ENCODE measurements around the gene CLPSL2. TPM values are rescaled to one million over a fixed set of nuclear protein-coding genes. Genes with fewer than 3 reads are reported as not detected.

The CLPSL2 gene
- total RNA-seq, 1 donor from 2014 or later, result not detected

DNA sequence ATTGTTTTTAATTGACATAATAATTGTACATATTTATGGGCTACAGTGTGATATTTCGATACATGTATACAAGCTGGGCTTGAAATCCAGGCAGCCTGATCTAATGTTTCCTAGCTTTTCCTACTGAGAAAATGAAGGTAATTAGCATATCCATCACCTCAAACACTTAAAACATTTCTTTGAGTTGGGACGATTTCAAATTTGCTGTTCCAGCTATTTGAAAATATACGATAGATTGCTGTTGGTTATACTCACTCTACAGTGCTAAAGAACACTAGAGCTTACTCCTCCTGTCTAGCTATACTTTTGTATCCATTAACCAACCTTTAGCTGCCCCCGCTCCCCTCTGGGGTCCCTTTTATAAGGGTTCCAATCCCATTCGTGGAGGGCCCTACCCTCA, 33.4 kb downstream of the CLPSL2 start:
- ATAC-seq, result no peak
- intact Hi-C loops (cut with DNase I), result no loop called here
- no peak for DNase-seq (ENCODE audit: low spot score)

DNA sequence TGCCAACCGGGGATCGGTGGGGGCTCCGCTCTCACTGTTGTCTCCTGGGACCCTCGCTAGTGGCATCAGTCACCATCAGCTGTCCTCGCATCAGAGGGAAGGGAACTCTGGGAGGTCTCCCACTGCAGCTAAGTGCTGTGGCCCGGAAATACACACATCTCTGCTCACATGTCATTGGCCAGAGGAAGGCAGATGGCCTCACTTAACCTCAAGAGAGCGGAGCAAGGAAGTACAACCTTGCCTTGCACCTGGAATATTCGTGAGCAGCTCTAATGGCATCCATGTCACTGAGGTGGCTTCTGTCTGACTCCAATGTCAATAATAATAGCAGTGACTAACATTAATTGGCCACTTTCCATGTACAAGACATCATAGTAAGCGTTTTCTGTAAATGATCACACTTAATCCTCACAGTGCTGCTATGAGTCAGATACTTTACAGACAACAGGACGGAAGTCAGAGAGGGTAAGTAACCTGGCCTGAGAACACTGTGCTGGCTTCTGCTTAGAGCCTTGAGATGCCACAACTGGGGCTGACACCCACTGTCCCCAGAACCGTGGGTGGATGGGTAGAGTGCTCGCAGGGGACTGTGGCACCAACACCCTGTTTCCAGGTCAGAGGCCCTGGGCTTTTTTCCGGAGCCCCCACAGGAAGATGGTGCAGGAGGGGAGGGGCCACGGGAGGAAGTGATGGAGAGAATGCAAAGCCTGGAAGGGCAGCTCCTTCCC, 34.7 kb downstream of the CLPSL2 start:
- ATAC-seq, result no peak
- intact Hi-C loops (cut with DNase I), result no loop called here
- no peak for DNase-seq (ENCODE audit: low spot score)

DNA sequence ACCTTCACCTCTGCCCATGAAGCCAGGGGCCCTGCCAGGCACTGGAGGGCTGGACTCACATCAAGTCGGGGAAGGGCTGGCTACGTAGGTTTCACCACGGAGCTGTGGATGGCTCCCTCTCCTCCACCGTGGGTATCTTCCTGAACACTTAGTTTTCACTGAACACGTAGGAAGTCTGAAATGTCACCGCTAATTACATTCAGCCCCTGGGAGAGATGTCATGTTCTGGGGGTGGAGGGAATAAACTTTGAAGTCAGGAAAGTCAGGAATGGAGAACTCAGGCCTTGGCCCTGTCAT, 35.2 kb downstream of the CLPSL2 start:
- DNase-seq (ENCODE audit: low spot score), result no peak
- no peak for ATAC-seq
- intact Hi-C loops (cut with DNase I), result no loop called here

DNA sequence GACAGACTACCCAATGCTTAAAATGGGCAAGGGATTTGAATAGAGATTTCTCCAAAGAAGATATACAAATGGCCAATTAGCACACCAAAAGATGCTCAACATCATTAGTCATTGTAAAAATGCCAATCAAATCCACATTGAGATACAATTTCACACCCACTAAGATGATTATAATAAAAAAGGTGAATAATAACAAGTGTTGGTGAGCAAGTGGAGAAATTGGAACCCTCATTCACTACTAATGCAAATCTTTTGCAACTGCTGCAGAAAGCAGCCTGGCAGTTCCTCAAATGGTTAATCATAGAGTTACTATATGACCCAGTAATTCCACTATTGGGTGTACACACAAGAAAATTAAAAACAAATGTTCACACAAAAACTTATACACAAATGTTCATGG, 41.1 kb downstream of the CLPSL2 start:
- intact Hi-C loops (cut with DNase I), result no loop called here
- ATAC-seq (no peak), DNase-seq (ENCODE audit: low spot score) (no peak)

DNA sequence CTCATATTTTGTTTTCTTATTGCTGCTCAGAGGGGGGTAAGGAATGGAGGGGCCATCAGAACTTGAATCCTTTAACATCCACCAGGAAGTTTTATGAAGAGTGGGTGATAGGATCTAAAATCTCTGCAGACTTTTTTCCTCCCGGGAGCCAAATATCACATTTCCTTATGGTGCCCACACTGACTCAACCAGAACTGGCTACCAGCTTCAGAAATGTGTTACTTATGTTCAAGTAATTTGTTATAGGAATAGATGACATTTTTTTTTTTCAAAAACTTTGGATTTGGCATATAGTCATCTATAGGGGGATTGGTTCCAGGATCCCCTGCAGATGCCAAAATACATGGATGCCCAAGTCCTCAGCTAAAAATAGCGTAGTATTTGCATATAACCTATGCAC, 47.2 kb downstream of the CLPSL2 start:
- ATAC-seq, result no peak
- no peak for DNase-seq (ENCODE audit: low spot score)
- intact Hi-C loops (cut with DNase I), result no loop called here

DNA sequence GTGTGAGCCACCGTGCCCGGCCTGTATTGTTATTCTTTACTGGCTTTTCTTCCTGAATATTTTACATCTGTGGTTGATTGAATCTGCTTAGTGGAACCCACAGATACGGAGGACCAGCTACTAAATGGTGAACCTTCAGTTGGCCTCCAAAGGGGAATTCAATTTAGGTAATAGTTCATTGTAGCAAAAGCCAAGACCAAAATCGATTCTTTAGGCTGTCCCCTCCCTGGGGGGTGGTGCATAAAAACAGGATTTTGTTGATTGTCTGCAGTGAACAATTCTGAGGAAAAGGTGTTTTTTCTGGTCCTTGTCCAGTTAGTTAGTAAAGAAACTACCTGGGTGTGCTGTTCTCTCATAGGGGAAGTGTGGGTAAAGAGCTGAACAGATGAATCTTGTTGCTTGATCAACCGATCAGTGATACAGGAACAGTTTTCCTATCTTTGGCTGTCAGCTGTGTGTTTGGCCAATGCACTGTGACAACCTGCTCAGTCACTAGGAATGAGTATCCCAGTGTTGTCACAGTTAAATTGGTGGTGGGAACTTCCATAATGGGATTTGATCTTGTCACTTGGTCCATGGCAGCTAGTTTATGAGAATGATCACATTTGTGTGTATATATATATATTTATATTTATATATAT, 48.3 kb downstream of the CLPSL2 start:
- no peak for DNase-seq (ENCODE audit: low spot score)
- ATAC-seq, result no peak
- intact Hi-C loops (cut with DNase I), result no loop called here

Other genes starting within 250 kb of the CLPSL2 start
- gene FKBP5, start 87.7 kb upstream of the CLPSL2 start, total RNA-seq, result 23.6 TPM
- gene ARMC12, start 39.6 kb upstream of the CLPSL2 start, total RNA-seq, result 0.80 TPM
- gene CLPSL1, start 4.4 kb downstream of the CLPSL2 start, total RNA-seq, result not detected
- gene CLPS, start 20.7 kb downstream of the CLPSL2 start, total RNA-seq, result 3.8 TPM
- not detected for gene LHFPL5, start 28.8 kb downstream of the CLPSL2 start, total RNA-seq
- 33.2 TPM for gene SRPK1, start 144.5 kb downstream of the CLPSL2 start, total RNA-seq
- 1.5 TPM for gene SLC26A8, start 248.0 kb downstream of the CLPSL2 start, total RNA-seq